ENCODE results near the gene CLEC4A.

The CLEC4A gene

DNA sequence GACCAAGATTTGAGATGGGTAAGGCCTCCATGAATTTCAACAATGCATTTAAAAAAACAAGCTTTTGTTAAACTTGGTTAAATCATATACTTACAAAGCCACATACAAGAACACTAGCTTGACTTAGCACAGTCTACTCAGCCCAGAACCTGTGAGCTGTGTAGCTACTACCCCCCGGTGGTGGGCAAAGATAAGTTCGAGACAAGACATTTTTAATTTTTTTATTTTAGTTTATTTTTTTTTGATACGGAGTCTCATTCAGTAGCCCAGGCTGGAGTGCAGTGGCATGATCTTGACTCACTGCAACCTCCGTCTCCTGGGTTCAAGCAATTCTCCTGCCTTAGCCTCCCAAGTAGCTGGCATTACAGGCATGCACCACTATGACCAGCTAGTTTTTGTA is 45.0 kb upstream of the CLEC4A start:
- Histone ChIP-seq H3K4me2 (no peak overlapping the region), H3K79me2 (ENCODE audit: insufficient read depth, low read depth) (peaks cover 12% of the 10 kb centered on the region), H3K4me1 (ENCODE audit: low read depth, poor library complexity, severe bottlenecking) (peaks cover 20% of the 10 kb centered on the region), H3K36me3 (ENCODE audit: insufficient read depth) (no peaks in the 10 kb centered on the region), H2AFZ (ENCODE audit: low read depth) (no peak overlapping the region), H4K20me1 (ENCODE audit: insufficient read depth) (no peaks in the 10 kb centered on the region), H3K4me3 (IDR thresholded peaks at IDR 0.05; ENCODE audit: insufficient read depth, low read depth, low read length) (no peak overlapping the region), H3K9ac (no peak overlapping the region), H3K27ac (no peak overlapping the region), H3K27me3 (ENCODE audit: insufficient read depth, low read depth) (no peaks in the 10 kb centered on the region)
- TF ChIP-seq, protein P1, sequence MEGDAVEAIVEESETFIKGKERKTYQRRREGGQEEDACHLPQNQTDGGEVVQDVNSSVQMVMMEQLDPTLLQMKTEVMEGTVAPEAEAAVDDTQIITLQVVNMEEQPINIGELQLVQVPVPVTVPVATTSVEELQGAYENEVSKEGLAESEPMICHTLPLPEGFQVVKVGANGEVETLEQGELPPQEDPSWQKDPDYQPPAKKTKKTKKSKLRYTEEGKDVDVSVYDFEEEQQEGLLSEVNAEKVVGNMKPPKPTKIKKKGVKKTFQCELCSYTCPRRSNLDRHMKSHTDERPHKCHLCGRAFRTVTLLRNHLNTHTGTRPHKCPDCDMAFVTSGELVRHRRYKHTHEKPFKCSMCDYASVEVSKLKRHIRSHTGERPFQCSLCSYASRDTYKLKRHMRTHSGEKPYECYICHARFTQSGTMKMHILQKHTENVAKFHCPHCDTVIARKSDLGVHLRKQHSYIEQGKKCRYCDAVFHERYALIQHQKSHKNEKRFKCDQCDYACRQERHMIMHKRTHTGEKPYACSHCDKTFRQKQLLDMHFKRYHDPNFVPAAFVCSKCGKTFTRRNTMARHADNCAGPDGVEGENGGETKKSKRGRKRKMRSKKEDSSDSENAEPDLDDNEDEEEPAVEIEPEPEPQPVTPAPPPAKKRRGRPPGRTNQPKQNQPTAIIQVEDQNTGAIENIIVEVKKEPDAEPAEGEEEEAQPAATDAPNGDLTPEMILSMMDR (conservative IDR thresholded peaks at IDR 0.05; ENCODE audit: low read depth, low read length) = no peak; the same call in 1 of the 2 replicates

DNA sequence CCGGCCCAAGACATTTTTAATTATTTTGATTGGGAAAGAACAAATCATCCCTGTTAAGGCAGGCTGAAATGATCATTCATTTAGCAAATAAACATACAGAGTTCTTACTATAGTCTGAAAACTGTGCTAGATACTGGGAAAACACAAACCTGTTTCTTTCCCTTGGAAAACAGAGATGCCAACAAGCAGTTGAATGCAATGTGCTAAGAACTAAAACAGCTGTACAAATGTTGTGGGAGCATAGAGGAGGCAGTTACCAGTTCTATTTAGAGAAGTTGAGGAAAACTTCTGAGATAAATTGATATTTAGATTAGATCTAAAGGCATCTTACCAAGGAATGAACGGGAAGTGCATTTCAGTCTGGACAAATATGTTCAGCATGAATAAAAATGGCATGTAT is 44.5 kb upstream of the CLEC4A start:
- no peak overlapping the region for H2AFZ ChIP-seq (ENCODE audit: low read depth)
- no peaks in the 10 kb centered on the region for H3K36me3 ChIP-seq (ENCODE audit: insufficient read depth)
- peaks cover 25% of the 10 kb centered on the region for H3K4me1 ChIP-seq (ENCODE audit: low read depth, poor library complexity, severe bottlenecking)
- H4K20me1 ChIP-seq (ENCODE audit: insufficient read depth) = no peaks in the 10 kb centered on the region
- no peak overlapping the region for H3K27ac ChIP-seq
- TF ChIP-seq, protein P1 (conservative IDR thresholded peaks at IDR 0.05; ENCODE audit: low read depth, low read length) = no peak
- no peaks in the 10 kb centered on the region for H3K27me3 ChIP-seq (ENCODE audit: insufficient read depth, low read depth)
- no peak overlapping the region for H3K4me3 ChIP-seq (IDR thresholded peaks at IDR 0.05; ENCODE audit: insufficient read depth, low read depth, low read length)
- H3K9ac ChIP-seq = no peak overlapping the region
- H3K79me2 ChIP-seq (ENCODE audit: insufficient read depth, low read depth) = peaks cover 18% of the 10 kb centered on the region
- H3K4me2 ChIP-seq = no peak overlapping the region

DNA sequence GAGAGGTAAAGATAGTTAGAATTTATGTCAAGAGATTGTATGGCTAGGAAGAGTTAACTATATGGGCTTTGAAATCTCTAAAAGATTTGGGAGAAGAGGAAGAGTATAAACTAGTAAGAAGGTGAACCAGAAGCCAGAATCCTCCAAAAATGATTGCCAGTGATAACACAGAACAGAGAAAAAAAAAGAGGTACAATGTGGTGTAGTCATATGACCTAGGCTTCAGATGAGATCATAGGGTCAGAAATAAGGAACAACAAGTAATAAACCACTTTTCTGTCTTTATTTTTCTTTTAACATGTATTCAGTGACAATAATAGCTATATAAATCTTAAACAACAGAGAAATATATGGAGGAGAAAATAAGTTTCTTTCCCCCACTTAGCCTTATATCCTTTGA is 43.3 kb upstream of the CLEC4A start:
- H3K36me3 ChIP-seq (ENCODE audit: insufficient read depth) = no peaks in the 10 kb centered on the region
- no peak overlapping the region; the same call in 1 of the 2 replicates for H3K27ac ChIP-seq
- H3K4me2 ChIP-seq = peak overlapping the region; percentile 81
- H3K79me2 ChIP-seq (ENCODE audit: insufficient read depth, low read depth) = peaks cover 29% of the 10 kb centered on the region
- H3K27me3 ChIP-seq (ENCODE audit: insufficient read depth, low read depth) = no peaks in the 10 kb centered on the region
- TF ChIP-seq, protein P1 (conservative IDR thresholded peaks at IDR 0.05; ENCODE audit: low read depth, low read length) = no peak
- peaks cover 27% of the 10 kb centered on the region for H3K4me1 ChIP-seq (ENCODE audit: low read depth, poor library complexity, severe bottlenecking)
- H3K9ac ChIP-seq = no peak overlapping the region; the same call in 1 of the 2 replicates
- no peaks in the 10 kb centered on the region for H4K20me1 ChIP-seq (ENCODE audit: insufficient read depth)
- no peak overlapping the region for H3K4me3 ChIP-seq (IDR thresholded peaks at IDR 0.05; ENCODE audit: insufficient read depth, low read depth, low read length)
- H2AFZ ChIP-seq (ENCODE audit: low read depth) = no peak overlapping the region; the same call in 1 of the 2 replicates

DNA sequence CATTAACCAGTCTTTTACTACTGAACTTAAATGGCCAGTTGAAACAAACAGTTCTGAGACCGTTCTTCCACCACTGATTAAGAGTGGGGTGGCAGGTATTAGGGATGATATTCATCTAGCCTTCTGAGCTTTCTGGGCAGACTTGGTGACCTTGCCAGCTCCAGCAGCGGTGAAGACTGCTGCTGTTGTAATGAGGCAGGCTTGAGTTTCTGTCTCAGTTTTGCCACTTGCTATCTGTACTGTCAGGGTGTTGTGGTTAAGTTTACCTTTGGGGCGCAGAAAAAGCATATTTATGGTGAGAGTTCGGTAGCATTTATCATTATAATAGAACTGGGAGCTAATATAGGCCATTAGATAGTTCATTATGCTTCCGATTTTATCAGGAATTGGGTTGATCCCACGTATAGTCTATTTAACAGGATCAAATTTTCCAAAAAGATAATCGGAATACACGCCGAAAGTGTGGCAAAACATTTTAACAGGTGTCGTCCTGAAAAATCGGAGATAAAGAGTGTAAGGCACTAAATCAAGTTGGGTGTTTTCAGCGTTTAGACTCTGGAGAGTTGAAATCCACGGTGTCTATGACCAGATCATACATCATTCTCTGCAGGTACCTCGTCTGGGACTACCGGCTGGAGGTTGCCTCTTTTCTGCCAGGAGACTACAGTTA is 42.0 kb upstream of the CLEC4A start:
- TF ChIP-seq, protein P1 (conservative IDR thresholded peaks at IDR 0.05; ENCODE audit: low read depth, low read length) = no peak
- Histone ChIP-seq H3K4me2 (peak overlapping the region; percentile 81), H2AFZ (ENCODE audit: low read depth) (peak overlapping the region; percentile 72), H3K9ac (peak overlapping the region; percentile 90), H3K27ac (peak overlapping the region; percentile 96), H4K20me1 (ENCODE audit: insufficient read depth) (no peaks in the 10 kb centered on the region), H3K27me3 (ENCODE audit: insufficient read depth, low read depth) (no peaks in the 10 kb centered on the region), H3K79me2 (ENCODE audit: insufficient read depth, low read depth) (peaks cover 42% of the 10 kb centered on the region), H3K4me3 (IDR thresholded peaks at IDR 0.05; ENCODE audit: insufficient read depth, low read depth, low read length) (no peak overlapping the region), H3K4me1 (ENCODE audit: low read depth, poor library complexity, severe bottlenecking) (peaks cover 30% of the 10 kb centered on the region), H3K36me3 (ENCODE audit: insufficient read depth) (no peaks in the 10 kb centered on the region)

All from KMS-11 (cell line).